Nephron (organoid): Measurements from ENCODE around the gene NEK2.

Experiments
- H3K27ac Mint-ChIP-seq, 3 experiments: 2 replicates each; pipeline ENCODE4 v1.8.0; 2020; ENCODE audit warnings: mixed read lengths in 3 of 3, mild to moderate bottlenecking in 2 of 3, moderate library complexity in 1 of 3
- H3K27me3 Mint-ChIP-seq: 2 replicates; pipeline ENCODE4 v1.8.0; 2021; ENCODE audit warnings: low read depth, mild to moderate bottlenecking, moderate library complexity, mixed read lengths
- H3K36me3 Mint-ChIP-seq: 2 replicates; pipeline ENCODE4 v1.8.0; 2020; ENCODE audit warnings: low read depth, mixed read lengths
- H3K4me1 Mint-ChIP-seq: 2 replicates; pipeline ENCODE4 v1.8.0; 2020; ENCODE audit warnings: mixed read lengths
- H3K4me3 Mint-ChIP-seq, 3 experiments: 2 replicates each; pipeline ENCODE4 v1.8.0; 2020; ENCODE audit warnings: mild to moderate bottlenecking in 3 of 3, mixed read lengths in 3 of 3, moderate library complexity in 2 of 3
- H3K9me3 Mint-ChIP-seq: 2 replicates; pipeline ENCODE4 v1.8.0; 2020; ENCODE audit warnings: mixed read lengths
- CTCF ChIP-seq, 3 experiments: fragments of 200-600 bp; sonication (generic); IDR thresholded peaks; one replicate each; pipeline ENCODE4 v1.5.0; 2021; ENCODE audit warnings: antibody characterized with exemption in 3 of 3; ENCODE audit not compliant: unreplicated experiment in 3 of 3

The NEK2 gene

DNA sequence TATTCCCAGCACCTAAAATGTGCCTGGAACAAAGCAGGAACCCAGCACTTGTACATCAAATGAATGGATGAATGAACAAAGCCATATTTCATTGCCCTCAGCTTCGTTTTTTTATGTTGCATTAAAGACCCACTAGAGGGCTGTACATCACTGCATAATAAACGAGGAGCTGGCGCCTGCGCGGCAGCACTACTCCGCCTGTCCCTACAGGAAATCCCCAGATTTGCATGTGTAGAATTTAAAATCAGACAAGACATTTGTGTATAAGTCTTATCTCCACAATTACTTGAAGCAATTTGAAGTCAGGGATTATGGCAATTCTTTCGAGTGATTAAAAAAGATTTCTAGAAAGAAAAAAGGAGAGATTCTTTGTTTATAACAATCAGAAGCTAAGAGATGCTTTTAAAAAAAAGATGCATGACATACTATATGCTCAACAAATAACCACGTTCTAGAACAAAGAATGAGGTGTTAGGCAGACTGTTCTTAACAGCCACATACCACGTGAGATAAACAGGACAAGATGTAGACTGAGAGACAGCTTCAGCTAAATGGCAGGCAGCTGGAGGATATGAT, 5.4 kb upstream of the NEK2 start:
- H3K4me1 Mint-ChIP-seq: peaks cover 21% of the 10 kb centered on the region
- H3K36me3 Mint-ChIP-seq: no peaks in the 10 kb centered on the region
- no peaks in the 10 kb centered on the region for H3K9me3 Mint-ChIP-seq
- peak overlapping the region in 1 of 3 experiments; percentile 53 for H3K4me3 Mint-ChIP-seq
- peaks cover 7% of the 10 kb centered on the region for H3K27me3 Mint-ChIP-seq
- H3K27ac Mint-ChIP-seq: peak overlapping the region in 2 of 3 experiments; percentile 34 to 62
- TF ChIP-seq CTCF (IDR thresholded peaks at IDR 0.05; ENCODE audit: unreplicated experiment in 3 of 3): peak; percentile 81 to 87 (median 83)

DNA sequence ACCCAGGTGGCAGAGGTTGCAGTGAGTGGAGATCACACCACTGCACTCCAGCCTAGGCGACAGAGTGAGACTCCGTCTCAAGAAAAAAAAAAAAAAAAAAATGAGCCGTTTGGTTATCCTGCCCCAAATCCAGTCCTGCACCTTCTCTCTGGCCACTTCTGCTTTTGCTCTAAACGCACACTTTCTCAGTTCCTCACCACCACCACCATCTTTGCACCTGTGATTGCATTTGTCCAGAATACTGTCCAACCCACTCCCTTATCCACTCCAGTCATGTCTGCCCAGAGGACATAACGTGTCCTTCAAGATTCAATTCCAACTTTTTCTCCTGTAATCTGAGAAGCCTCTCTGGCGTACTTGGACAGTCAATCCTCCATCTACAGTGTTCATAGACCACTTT, 2.2 kb upstream of the NEK2 start:
- Mint-ChIP-seq H3K4me3 (peak overlapping the region; percentile 37 to 74 (median 72)), H3K4me1 (peaks cover 31% of the 10 kb centered on the region), H3K36me3 (peaks cover 4% of the 10 kb centered on the region), H3K27me3 (peaks cover 3% of the 10 kb centered on the region), H3K9me3 (no peaks in the 10 kb centered on the region), H3K27ac (no peak overlapping the region)
- TF ChIP-seq CTCF (IDR thresholded peaks at IDR 0.05; ENCODE audit: unreplicated experiment in 3 of 3): no peak

DNA sequence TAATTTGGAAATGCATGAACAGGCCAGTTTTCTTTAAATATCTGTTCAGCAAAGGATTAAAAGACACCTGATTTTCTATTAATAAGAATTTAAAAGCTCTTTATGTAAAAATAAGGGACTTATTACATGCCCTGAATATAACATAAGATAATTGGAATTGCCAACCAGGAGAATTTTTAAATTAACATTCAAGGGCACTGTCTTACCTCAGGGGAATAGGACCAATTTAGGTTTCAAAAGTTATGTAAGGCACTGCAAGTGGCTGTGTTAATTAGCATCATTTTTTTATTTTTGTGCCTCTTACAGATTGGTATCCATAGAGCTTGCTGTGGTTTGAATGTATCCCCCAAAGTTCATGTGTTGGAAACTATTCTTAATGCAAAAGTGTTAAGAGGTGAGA, 1.3 kb upstream of the NEK2 start:
- peak overlapping the region; percentile 77 to 85 (median 84) for H3K4me3 Mint-ChIP-seq
- peaks cover 36% of the 10 kb centered on the region for H3K4me1 Mint-ChIP-seq
- H3K36me3 Mint-ChIP-seq: peaks cover 4% of the 10 kb centered on the region
- H3K27me3 Mint-ChIP-seq: peaks cover 3% of the 10 kb centered on the region
- peak overlapping the region in 1 of 3 experiments; percentile 40 for H3K27ac Mint-ChIP-seq
- H3K9me3 Mint-ChIP-seq: no peaks in the 10 kb centered on the region
- no peak for TF ChIP-seq CTCF (IDR thresholded peaks at IDR 0.05; ENCODE audit: unreplicated experiment in 3 of 3)

- peak overlapping the region in 2 of 3 experiments; percentile 72 to 85 for H3K27ac Mint-ChIP-seq
- peaks cover 36% of the 10 kb centered on the region for H3K4me1 Mint-ChIP-seq
- peak overlapping the region; percentile 90 to 96 (median 92) for H3K4me3 Mint-ChIP-seq
- TF ChIP-seq CTCF (IDR thresholded peaks at IDR 0.05; ENCODE audit: unreplicated experiment in 3 of 3): no peak
- no peaks in the 10 kb centered on the region for H3K9me3 Mint-ChIP-seq
- peaks cover 4% of the 10 kb centered on the region for H3K36me3 Mint-ChIP-seq
- peaks cover 3% of the 10 kb centered on the region for H3K27me3 Mint-ChIP-seq
Observed at GRCh38 chr1:211676106-211676583, 724 bp upstream of the NEK2 start.

- H3K4me3 Mint-ChIP-seq: no peak overlapping the region
- no peaks in the 10 kb centered on the region for H3K27me3 Mint-ChIP-seq
- no peak for TF ChIP-seq CTCF (IDR thresholded peaks at IDR 0.05; ENCODE audit: unreplicated experiment in 3 of 3)
- peak overlapping the region in 1 of 3 experiments; percentile 1 for H3K27ac Mint-ChIP-seq
- H3K4me1 Mint-ChIP-seq: peaks cover 3% of the 10 kb centered on the region
- H3K9me3 Mint-ChIP-seq: no peaks in the 10 kb centered on the region
- H3K36me3 Mint-ChIP-seq: peaks cover 22% of the 10 kb centered on the region
Observed at GRCh38 chr1:211667065-211667617, 8.3 kb downstream of the NEK2 start.
